NT2/D1 (cell line): ENCODE measurements around the gene NPLOC4.

Experiments used
- SUZ12 ChIP-seq: IDR thresholded peaks from 2 replicates; pipeline ENCODE4 v1.6.1; 2011; ENCODE audit not compliant: insufficient read length, insufficient read depth; ENCODE audit errors: extremely low read depth
- YY1 ChIP-seq: IDR thresholded peaks from 2 replicates; pipeline ENCODE4 v1.6.1; 2011; ENCODE audit not compliant: insufficient read length, insufficient read depth
- ZNF274 ChIP-seq: IDR thresholded peaks from 2 replicates; pipeline ENCODE4 v1.6.1; 2011; ENCODE audit warnings: mild to moderate bottlenecking, low read depth, low read length

DNA sequence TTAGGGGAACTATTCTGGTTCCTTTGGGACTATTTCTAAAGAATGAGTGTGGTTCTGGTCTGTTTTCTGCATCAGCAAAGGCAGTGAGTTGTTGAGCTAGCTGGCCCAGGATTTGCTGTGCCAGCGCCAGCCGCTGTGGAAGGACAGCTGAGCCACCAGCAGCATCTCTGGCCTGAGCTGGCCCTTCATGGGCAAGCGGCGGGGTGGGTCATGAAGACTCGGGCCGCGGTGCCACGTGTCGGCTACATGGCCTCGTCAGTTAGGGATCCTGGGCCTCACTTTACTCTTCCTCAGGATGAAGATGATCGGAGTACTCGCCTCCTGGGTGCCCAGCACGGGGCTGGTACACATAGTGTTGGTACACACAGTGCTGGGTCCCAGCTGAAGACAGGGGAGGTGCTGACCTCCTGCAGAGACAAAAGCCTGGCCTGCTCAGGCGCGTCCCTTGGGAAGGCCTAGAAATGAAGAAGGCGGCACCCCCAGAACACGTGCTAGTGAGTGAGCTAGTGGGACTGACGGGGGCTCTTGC is 66.9 kb downstream of the NPLOC4 start:
- no peak for TF ChIP-seq YY1
- TF ChIP-seq SUZ12 = no peak
- TF ChIP-seq ZNF274 = no peak
